Activated CD4-positive, alpha-beta memory T cell treated with anti-CD3 and anti-CD28 coated beads for 36 hours (primary cell): ENCODE results near the gene KLHL40. TPM values are rescaled to one million over a fixed set of nuclear protein-coding genes. Genes with fewer than 3 reads are reported as not detected.

Experiments
- CTCF ChIA-PET: fragments of 350-600 bp; sonication (Branson Sonifier 250); formaldehyde crosslinking; loops from one replicate; lab custom pipeline; 2021; ENCODE audit warnings: antibody characterized with exemption, inconsistent platforms; lab: Charles Lee
- POLR2A ChIA-PET: fragments of 350-600 bp; sonication (Branson Sonifier 250); formaldehyde crosslinking; loops from one replicate; lab custom pipeline; 2021; ENCODE audit warnings: antibody characterized with exemption; lab: Charles Lee
- DNase-seq: peaks from one replicate; pipeline ENCODE4 v3.0.0-alpha.2; 2020
- H3K27ac Mint-ChIP-seq: one replicate; pipeline ENCODE4 v1.8.0; 2021; ENCODE audit warnings: mixed read lengths
- H3K27me3 Mint-ChIP-seq: one replicate; pipeline ENCODE4 v1.8.0; 2021; ENCODE audit warnings: mixed read lengths
- H3K36me3 Mint-ChIP-seq: one replicate; pipeline ENCODE4 v1.8.0; 2021; ENCODE audit warnings: mixed read lengths
- H3K4me1 Mint-ChIP-seq: one replicate; pipeline ENCODE4 v1.8.0; 2021; ENCODE audit warnings: low read depth, mixed read lengths
- H3K4me3 Mint-ChIP-seq: one replicate; pipeline ENCODE4 v1.8.0; 2021; ENCODE audit warnings: mild to moderate bottlenecking, mixed read lengths
- H3K9me3 Mint-ChIP-seq: one replicate; pipeline ENCODE4 v1.8.0; 2021; ENCODE audit warnings: mixed read lengths
- intact Hi-C: fragments of 100-400 bp; cut with micrococcal nuclease; formaldehyde crosslinking; loops from one replicate; pipeline ENCODE4 v1.15.1; 2023
- total RNA-seq, 2 experiments: library from RNA; stranded (reverse); gene quantifications; one replicate each; pipeline ENCODE4 v1.2.3, GENCODE V29; 2021

KLHL40 gene
- total RNA-seq, 2 experiments from 2014 or later, result not detected

DNA sequence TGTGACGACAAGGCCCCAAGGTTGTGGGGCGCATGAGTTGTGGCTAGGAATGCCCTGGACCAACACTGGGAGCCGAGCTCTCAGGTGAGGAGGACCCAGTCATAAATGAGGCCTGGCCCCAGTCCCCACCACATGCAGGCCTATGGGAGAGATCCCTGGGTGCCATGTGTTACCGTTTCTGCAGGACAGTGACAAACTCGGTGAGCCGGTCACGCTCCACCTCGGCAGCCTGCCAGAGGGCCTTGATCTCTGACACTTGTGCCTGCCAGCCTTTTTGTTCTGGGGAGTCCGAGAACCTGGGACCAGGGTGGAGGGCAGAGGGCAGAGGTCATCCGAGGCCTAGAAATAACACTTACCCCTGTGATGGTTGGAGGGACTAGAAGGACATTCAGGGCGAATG lies 45.0 kb downstream of the KLHL40 start:
- Mint-ChIP-seq H3K9me3 (no peaks in the 10 kb centered on the region), H3K4me1 (no peaks in the 10 kb centered on the region), H3K27me3 (no peaks in the 10 kb centered on the region), H3K27ac (no peak overlapping the region), H3K4me3 (no peak overlapping the region), H3K36me3 (no peaks in the 10 kb centered on the region)
- CTCF ChIA-PET, result no interaction called here
- intact Hi-C loops, result no loop called here
- POLR2A ChIA-PET, result no interaction called here
- no peak for DNase-seq

DNA sequence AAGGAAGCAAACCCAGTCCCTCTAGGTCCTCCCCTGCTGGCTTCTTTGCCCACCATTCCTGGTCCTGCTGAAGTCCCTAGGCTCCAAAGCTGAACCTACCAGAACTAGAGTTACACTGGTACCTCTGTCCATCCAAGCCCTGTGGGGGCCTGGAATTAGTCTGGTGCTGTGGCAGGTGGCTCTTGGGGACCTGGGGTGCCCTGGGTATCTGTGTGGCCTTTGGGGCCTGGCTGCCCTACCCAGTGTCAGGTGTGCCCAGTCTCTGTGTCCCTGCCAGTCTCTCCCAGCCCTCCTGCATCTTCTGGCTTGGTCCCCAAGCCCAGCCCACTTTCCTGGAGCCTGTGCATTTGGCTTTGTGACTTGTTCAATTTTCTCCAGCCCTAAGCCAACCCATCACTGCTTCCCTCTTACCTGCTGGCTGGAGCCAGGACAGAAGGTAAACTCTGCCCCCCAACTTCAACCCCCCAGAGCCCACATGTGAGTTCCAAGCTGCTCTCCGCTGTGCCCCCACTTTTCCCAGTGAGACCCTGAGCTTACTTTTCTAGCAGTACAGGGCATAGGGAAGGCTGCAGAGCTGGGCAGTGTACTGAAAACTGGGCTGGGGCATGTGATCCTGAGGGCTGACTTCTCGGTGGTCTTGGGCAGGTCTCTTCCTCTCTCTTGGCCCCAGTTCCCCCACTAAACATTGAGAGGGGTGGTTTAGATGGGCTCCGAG lies 45.5 kb downstream of the KLHL40 start:
- Mint-ChIP-seq H3K4me3 (no peak overlapping the region), H3K9me3 (no peaks in the 10 kb centered on the region), H3K4me1 (no peaks in the 10 kb centered on the region), H3K27ac (no peak overlapping the region), H3K36me3 (no peaks in the 10 kb centered on the region), H3K27me3 (no peaks in the 10 kb centered on the region)
- ChIA-PET POLR2A (no interaction called here), CTCF (no interaction called here)
- intact Hi-C loops, result no loop called here
- DNase-seq, result no peak

- POLR2A ChIA-PET, result no interaction called here
- DNase-seq, result no peak
- Mint-ChIP-seq H3K36me3 (no peaks in the 10 kb centered on the region), H3K27ac (no peak overlapping the region), H3K4me1 (no peaks in the 10 kb centered on the region), H3K27me3 (no peaks in the 10 kb centered on the region), H3K4me3 (no peak overlapping the region), H3K9me3 (no peaks in the 10 kb centered on the region)
- intact Hi-C loops, result no loop called here
- CTCF ChIA-PET, result no interaction called here
These were observed 46.3 kb downstream of the KLHL40 start for GRCh38 chr3:42731476-42732195.

DNA sequence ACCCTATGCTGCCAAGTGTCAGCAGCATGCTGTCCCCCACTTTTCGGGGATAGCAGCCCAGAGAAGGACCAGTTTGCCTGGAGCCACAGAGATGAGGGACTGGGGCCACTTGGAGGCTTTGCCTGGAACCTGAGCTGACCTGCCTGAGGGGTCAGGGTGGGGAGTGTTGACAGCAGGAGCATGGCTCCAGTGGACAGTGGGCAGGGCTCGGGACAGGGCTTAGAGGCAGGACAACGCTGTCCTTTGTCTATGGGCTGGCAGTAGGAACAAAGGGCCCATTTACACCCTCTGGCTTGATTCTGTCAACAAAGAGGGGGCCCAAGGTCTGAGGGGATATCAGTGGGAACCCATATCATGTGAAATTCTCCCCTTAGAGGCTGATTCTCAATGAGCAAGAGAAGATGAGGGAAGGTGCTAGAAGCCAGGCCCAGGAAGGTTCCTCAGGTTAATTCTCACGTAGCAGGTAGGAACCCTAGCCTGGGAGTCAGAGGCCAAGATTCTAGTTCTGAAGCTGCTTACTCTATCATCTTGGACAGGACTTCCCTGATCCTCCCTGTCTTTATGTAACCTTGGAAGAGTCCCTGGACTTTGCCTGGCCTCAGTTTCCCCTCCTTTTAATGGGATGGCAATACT lies 47.0 kb downstream of the KLHL40 start:
- no peak overlapping the region for H3K27ac Mint-ChIP-seq
- no peak overlapping the region for H3K4me3 Mint-ChIP-seq
- H3K4me1 Mint-ChIP-seq, result no peaks in the 10 kb centered on the region
- no peaks in the 10 kb centered on the region for H3K36me3 Mint-ChIP-seq
- intact Hi-C loops, result no loop called here
- H3K9me3 Mint-ChIP-seq, result no peaks in the 10 kb centered on the region
- ChIA-PET CTCF (no interaction called here), POLR2A (no interaction called here)
- no peak for DNase-seq
- H3K27me3 Mint-ChIP-seq, result no peaks in the 10 kb centered on the region

GRCh38 chr3:42732829-42733459 lies 47.6 kb downstream of the KLHL40 start:
- ChIA-PET CTCF (no interaction called here), POLR2A (no interaction called here)
- no peak for DNase-seq
- intact Hi-C loops, result no loop called here
- Mint-ChIP-seq H3K9me3 (no peaks in the 10 kb centered on the region), H3K27me3 (no peaks in the 10 kb centered on the region), H3K27ac (no peak overlapping the region), H3K4me1 (no peaks in the 10 kb centered on the region), H3K4me3 (no peak overlapping the region), H3K36me3 (no peaks in the 10 kb centered on the region)

GRCh38 chr3:42733501-42734262 lies 48.3 kb downstream of the KLHL40 start:
- CTCF ChIA-PET, result no interaction called here
- no peak for DNase-seq
- POLR2A ChIA-PET, result no interaction called here
- H3K9me3 Mint-ChIP-seq, result no peaks in the 10 kb centered on the region
- no peak overlapping the region for H3K4me3 Mint-ChIP-seq
- intact Hi-C loops, result no loop called here
- no peaks in the 10 kb centered on the region for H3K36me3 Mint-ChIP-seq
- no peaks in the 10 kb centered on the region for H3K4me1 Mint-ChIP-seq
- H3K27me3 Mint-ChIP-seq, result no peaks in the 10 kb centered on the region
- no peak overlapping the region for H3K27ac Mint-ChIP-seq

DNA sequence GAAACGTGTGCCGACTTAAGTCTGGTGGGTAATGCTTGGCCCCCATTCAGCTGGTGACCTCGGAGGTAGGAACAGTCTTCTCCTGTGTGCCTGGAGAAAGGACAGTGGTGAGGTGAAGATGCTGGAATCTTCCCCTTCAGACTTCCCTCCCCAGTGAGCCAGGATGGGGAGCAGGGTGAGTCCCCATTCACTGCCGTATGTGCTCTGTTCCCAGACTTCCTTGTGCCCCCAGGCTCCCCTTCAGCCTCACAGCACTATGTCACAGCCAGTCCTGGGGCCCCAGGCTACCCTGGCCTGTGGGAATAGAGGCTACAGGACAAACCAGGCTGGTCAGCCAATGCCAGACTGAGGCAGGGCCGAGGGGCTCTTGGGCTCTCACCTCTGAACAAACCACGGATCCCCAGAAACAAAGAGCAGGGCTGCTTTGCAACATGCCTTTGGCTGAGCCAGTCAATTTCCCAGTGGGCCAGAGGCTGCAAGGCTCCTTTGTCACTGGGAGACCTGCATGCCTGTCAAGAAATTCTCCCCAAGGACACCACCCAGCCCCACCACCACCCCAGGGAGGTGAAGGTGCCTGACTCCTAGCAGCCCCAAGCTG lies 49.0 kb downstream of the KLHL40 start:
- no peak overlapping the region for H3K27ac Mint-ChIP-seq
- CTCF ChIA-PET, result no interaction called here

DNA sequence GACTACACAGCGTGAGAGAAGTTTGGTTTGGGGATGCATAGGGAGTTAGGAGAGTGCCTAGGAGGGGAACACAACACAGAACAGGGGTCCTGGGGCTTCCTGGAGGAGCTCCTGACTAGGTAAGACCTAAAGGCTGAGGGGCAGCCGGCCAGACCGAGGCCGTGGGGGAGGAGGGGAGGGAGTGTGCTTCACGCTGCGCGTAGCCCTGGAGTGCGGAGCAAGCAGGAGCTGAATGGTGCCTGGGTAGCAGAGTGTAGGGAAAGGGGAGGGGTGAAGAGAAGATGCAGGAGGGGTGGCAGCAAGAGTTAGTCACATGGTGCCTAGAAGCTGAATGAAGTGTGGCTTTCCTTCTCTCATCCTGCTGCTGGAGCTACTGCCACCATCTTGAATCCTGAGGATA lies 49.7 kb downstream of the KLHL40 start:
- Mint-ChIP-seq H3K4me1 (no peaks in the 10 kb centered on the region), H3K9me3 (no peaks in the 10 kb centered on the region), H3K4me3 (no peak overlapping the region), H3K36me3 (no peaks in the 10 kb centered on the region), H3K27me3 (no peaks in the 10 kb centered on the region), H3K27ac (no peak overlapping the region)
- ChIA-PET POLR2A (no interaction called here), CTCF (no interaction called here)
- intact Hi-C loops, result no loop called here
- no peak for DNase-seq

More for the DNA sequence above, 49.0 kb downstream of the KLHL40 start:
- Mint-ChIP-seq H3K9me3 (no peaks in the 10 kb centered on the region), H3K36me3 (no peaks in the 10 kb centered on the region), H3K4me1 (no peaks in the 10 kb centered on the region), H3K27me3 (no peaks in the 10 kb centered on the region), H3K4me3 (no peak overlapping the region)
- intact Hi-C loops, result no loop called here
- no peak for DNase-seq
- POLR2A ChIA-PET, result no interaction called here

DNA sequence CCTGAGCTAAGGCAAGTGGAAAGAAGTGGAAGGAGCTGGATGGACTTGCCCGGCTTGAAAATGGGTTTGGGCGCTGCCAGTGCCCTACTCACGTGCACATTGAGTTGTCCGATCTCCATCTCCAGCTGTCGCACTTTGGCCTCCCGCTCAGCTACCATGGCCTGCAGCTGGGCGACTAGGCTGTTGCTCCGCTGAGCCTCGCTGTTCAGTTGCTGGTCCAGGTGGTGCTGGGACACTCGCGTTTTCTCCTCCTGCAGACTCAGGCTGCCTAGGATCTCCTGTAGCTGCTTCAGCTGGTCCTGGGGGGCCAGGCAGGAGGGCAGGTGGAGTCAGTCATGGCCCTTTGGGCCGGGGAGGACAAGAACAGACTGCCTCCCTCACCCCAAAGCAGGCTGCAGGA lies 50.3 kb downstream of the KLHL40 start:
- Mint-ChIP-seq H3K27me3 (no peaks in the 10 kb centered on the region), H3K9me3 (no peaks in the 10 kb centered on the region), H3K4me3 (no peak overlapping the region), H3K27ac (no peak overlapping the region), H3K4me1 (no peaks in the 10 kb centered on the region), H3K36me3 (no peaks in the 10 kb centered on the region)
- POLR2A ChIA-PET, result no interaction called here
- DNase-seq, result no peak
- intact Hi-C loops, result no loop called here
- CTCF ChIA-PET, result no interaction called here

DNA sequence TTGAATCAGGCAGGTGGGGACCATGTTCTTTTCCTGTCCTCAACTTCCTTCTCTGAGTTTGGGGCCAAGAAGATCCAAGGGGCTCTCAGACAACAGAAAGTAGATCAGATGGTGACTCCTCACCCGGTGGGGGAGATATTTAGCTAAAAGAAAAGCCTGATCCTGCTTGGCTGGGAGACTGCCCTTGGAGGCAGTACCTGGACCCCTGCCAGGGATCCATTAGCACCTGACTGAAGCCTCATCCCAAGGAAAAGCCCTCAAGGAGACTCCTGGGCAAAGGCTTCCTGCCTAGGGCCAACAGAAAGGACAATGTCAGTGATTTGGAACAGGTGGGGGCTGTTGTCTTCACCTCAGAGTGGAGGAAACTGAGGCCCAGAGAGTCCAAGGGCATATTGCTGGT lies 50.7 kb downstream of the KLHL40 start:
- intact Hi-C loops, result no loop called here
- Mint-ChIP-seq H3K4me1 (no peaks in the 10 kb centered on the region), H3K27me3 (no peaks in the 10 kb centered on the region), H3K27ac (no peak overlapping the region), H3K36me3 (no peaks in the 10 kb centered on the region), H3K4me3 (no peak overlapping the region), H3K9me3 (no peaks in the 10 kb centered on the region)
- ChIA-PET POLR2A (no interaction called here), CTCF (no interaction called here)
- DNase-seq, result no peak

DNA sequence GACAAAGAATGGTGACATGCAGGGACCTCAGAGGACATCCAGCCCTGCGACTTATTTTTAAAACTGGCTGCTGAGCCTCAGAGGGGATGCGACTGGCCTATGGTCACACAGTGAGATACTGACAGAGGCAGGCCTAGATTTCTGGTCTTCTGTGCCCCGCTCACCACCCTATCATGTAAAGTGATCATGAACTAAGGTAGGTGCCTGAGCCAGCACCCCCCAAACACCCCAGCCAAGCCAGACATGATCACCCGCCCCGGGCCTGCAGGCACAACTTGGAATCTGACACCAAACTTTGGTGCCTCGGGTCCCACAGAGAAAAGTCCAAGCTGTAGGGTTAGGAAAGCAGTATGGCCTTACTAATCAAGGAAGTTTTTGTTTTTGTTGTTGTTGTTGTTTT lies 51.2 kb downstream of the KLHL40 start:
- no peaks in the 10 kb centered on the region for H3K27me3 Mint-ChIP-seq
- ChIA-PET POLR2A (no interaction called here), CTCF (no interaction called here)
- no peaks in the 10 kb centered on the region for H3K4me1 Mint-ChIP-seq
- no peak for DNase-seq
- no peaks in the 10 kb centered on the region for H3K36me3 Mint-ChIP-seq
- H3K4me3 Mint-ChIP-seq, result no peak overlapping the region
- intact Hi-C loops, result no loop called here
- no peak overlapping the region for H3K27ac Mint-ChIP-seq
- H3K9me3 Mint-ChIP-seq, result no peaks in the 10 kb centered on the region
